Measurements from ENCODE around the gene KIF19.

KIF19 gene

DNA sequence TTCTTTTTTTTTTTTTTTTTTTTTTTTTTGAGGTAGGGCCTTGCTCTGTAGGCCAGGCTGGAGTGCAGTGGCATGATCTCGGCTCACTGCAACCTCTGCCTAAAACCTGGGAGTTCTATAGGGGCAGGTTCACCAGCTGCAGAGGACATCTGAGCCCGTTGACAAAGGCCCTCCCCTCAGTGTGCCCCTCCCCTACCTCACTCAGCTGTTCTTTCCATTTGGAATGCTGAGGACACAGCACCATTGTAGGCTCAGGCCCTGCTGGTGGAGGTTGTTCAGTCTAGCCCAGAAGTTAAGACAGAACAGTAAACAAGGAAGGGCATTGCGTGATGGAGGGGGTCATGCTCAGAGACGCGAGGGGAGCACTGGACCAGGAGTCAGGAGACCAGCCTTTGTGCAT is 21.8 kb upstream of the KIF19 start:
- no peak for DNase-seq (ENCODE audit: low spot score)

DNA sequence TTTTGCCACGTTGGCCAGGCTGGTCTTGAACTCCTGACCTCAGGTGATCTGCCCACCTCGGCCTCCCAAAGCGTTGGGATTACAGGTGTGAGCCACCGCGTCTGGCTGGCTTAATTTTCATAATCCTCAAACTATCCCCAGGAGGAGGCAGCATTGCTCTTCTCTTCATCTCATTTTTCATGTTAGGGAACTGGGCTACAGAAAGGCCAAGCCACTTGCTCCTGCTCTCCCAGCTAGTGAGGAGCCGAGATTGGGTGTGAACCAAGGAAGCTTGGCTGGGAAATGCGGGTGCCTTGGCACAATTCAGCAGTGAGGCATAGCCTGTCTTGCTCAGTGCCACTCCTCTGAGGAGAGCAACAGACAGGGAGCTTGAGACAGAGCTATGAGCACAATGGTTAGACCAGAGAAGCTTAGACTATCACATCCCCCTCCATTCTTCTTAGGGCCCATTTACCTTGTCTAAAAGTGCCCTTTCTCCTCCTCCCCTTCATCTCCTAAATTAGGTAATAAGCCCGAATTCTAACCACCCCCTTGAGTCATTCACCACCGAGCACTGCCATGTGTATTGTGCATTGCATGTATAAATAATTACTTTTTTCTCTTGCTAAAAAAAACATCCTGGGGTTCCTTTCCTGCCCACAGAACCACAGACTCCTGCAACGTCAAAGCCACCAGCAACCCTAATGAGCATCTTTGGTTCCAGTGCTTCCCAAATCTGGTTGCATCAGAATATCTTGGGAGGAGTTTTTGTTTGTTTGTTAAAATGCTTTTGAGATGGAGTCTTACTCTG is 20.0 kb upstream of the KIF19 start:
- peak; percentile 42 for DNase-seq (ENCODE audit: low spot score)

DNA sequence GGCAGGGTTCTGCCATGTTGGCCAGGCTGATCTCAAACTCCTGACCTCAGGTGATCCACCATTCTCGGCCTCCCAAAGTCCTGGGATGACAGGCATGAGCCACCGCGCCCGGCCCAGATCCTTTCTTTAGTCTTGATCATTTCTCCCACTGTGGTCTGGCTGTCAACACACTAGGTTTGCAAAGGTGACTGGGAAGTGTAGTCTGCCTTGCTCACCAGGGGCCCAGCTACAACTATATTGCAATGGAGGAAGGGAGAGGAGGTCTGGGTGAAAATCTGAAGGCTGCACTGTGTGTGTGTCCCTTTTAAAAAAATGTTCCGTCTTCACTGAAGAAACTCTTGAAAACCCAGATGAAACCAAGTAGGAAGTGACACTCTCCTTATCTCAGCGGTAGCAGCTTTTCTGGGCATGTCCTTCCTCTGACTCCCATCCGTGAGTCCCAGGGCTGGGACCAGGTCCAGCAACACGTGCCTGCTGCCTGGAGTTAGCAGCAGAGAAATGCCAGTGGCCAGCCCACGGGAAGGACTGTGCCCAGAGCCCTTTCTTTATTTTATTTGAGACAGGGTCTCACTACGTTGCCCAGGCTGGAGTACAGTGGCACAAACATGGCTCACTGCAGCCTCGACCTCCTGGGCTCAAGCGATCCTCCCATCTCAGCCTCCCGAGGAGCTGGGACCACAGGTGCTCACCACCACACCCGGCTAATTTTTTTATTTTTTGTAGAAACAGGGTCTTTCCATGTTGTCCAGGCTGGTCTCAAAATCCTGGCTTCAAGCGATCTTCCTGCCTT is 17.8 kb upstream of the KIF19 start:
- no peak for DNase-seq (ENCODE audit: low spot score)

DNA sequence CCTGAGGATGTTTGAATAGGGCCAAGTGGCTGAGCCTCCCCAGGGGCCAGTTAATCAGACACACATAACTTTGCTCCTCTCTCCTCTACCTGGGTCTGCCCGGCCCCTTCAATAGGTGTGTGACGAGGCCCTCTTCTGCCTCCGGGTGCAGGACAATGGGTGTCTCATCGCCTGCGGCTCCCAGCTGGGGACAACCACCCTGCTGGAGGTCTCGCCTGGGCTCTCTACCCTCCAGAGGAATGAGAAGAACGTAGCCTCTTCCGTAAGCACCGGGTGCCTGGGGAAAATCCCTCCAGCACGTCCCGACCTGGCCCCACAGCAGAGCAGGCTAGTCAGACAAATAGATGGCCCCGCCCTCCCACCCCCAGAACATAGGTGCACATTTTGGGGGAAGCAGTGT is 16.1 kb upstream of the KIF19 start:
- DNase-seq (ENCODE audit: low spot score): no peak

DNA sequence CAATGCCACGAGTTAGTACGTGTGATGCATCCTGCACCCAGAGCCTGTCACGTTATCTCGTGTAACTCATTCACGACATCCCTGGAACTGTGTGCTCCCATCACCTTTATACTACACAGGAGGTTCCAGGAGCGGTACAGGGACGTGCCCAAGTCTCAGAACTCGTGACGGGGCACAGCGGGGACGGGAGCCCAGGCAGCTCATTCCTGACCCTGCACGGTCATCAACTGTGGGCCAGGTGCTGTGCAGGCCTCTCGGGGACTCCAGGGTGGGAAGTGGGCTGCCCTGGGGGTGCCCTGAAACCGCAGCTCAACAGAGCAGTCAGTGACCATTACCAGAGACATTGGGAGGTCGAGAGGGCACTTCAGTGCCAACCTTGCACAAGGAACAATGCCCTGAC is 11.1 kb upstream of the KIF19 start:
- DNase-seq (ENCODE audit: low spot score): no peak

DNA sequence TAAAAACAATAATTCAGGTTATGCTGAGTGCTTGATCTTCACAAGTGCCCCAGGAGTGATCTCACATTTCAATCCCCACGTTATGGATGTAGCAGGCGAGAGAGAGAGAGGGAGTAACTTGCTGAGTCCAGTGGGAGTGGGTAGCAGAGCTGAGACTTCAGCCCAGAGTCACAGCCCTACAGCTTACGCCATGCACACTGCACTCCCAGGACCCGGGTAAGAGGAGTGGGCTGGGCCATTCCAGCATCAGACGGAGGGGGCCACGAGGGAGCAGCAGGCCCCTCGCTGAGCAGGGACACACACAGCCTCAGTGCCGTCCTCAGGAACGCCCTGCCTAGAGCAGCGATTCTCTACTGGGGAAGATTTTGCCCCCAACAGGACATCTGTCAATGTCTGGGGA is 9.8 kb upstream of the KIF19 start:
- no peak for DNase-seq (ENCODE audit: low spot score)

DNA sequence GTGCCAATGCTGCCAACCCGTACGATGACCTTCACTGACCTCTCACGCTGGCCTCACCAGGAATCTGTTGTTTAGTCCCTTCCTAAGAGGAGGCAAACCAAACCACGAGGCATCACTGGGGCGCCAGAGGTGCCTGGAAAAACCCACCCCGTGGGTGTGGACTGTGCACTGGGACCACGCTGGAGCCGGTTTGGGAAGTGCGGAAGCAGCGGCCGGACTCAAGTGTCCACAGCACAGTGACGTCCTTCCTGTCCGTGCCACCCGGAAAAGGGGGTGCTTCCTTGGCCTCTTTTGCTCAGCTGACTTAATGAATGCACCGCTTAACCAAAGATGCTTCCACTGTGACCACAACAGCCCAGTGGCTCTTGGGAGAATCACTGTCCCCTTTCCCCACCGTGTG is 9.0 kb upstream of the KIF19 start:
- no peak for DNase-seq (ENCODE audit: low spot score)

DNA sequence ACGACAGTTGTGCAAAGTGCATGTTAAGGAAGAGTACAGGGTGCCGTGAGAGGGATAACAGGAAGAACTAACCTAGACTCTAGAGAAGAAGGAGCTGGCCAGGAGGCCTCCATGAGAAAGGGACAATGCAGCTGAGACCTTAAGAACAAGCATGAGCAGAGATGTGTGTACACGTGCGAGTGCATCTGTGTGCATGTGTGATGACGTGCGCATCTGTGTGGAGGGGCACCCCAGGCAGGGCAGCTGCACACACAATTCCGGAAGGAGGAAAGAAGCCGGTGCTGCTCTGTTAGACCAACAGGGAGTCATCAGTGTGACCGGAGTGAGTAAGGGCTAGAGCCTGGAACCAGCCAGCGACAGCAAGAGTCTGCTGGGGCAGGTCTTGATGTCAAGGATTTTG is 7.6 kb upstream of the KIF19 start:
- DNase-seq (ENCODE audit: low spot score): no peak

DNA sequence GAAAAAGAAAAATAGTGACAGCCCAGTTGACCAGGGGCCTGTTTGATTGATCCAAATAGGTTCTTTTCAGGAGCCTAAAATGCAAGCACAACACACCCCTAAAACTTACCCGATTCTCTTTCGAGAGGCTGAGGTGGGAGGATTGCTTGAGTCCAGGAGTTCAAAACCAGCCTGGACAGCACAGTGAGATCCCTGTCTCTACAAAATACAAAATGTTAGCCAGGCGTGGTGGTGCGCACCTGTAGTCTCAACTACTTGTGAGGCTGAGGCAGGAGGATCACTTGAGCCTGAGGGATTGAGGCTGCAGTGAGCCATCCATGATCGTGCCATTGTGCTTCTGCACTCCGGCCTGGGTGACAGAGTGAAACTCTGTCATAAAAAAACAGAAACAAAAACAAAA is 1.5 kb upstream of the KIF19 start:
- DNase-seq (ENCODE audit: low spot score): no peak

DNA sequence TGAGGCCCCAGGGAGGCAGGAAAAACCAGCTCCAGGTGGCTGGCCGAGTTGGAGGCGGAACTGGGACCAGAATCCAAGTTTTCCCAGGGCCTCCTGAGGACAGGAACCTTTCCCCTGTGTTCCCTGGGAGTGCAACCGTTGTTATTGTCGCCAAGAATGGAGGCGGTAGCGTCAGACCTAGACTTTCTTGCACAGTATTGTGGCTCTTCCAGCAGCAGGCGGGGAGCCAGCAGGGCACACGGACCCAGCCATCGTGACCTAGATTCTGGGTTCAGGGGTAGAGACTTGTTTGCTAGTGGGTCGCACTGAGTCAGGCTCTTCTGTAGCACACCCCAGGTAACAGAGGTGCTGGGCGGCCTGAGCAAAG is 667 bp upstream of the KIF19 start:
- DNase-seq (ENCODE audit: low spot score): peak; percentile 44

DNA sequence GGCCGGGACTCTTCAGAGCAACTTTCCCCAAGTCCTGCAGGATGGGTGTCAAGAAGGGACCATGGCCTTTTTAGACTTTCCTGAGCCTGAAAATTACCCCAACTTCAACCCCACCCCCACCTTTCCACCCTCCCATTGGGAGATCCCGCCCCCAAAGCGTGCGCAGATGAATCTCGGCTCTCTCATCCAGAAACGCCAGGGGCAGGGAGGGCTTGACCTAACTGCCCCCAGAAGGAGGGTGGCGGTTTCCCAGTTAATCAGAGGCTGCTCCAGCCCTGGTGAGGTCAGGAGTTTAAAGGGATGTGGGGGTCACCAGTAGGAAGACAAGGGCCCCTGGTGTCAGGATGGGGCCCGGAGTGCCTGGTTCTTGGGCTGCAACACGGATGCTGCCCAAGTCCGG is 480 bp downstream of the KIF19 start:
- DNase-seq (ENCODE audit: low spot score): no peak

DNA sequence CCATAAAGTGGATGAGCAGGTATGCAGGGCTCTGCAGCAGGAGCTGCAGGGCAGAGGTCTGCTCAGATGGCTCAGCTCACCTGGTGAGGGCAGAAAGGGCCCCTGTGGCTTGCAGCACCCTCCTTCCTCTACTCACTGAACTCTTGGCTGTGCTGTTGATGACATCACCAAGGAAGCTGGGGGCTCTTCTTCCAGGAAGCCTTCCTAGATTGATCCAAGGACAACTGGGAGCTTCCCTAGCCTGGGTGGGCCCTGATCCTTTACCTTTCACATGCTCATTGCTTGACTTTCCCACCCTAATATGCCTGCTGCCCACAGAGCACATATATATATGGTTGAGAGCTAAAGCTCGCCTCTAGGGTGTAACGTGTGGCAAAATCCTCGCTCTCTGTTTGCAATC is 2.5 kb downstream of the KIF19 start:
- DNase-seq (ENCODE audit: low spot score): no peak

DNA sequence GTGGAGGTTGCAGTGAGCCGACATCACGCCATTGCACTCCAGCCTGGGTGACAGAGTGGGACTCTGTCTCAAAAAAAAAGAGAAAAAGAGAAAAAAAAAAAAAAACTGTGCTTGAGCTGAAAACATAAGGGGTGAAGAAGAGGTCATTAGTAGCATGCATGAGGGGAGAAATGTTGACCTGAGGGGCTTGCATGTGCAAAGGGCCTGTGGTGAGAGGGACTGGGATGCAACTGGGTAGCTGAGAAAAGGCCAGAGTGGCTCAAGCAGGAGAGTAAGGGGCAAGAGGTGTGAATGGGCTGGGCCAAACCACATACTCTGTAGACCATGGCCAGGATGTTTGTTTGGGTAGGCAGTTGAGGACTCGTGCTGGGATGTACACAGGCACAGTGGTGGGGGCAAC is 3.4 kb downstream of the KIF19 start:
- DNase-seq (ENCODE audit: low spot score): no peak

DNA sequence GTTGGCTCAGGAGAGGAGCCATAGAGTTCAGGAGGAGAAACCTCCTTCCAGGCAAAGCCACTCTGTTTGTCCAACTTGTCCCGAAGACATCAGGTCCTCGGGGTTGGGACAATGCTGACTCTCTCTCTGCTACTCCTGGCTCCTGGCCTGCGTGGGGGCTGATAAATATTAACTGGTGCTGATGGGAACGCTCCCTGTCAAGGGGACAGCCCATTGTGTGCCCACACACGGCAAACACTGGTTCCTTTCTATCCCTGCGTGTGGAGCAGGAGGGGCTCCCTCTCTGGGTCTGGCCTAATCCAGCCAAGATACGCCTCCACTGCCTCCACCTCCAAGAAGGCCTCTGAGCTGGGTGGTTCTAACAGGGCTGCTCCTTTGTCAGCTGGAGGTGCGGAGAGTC is 4.4 kb downstream of the KIF19 start:
- peak; percentile 81 for DNase-seq (ENCODE audit: low spot score)

DNA sequence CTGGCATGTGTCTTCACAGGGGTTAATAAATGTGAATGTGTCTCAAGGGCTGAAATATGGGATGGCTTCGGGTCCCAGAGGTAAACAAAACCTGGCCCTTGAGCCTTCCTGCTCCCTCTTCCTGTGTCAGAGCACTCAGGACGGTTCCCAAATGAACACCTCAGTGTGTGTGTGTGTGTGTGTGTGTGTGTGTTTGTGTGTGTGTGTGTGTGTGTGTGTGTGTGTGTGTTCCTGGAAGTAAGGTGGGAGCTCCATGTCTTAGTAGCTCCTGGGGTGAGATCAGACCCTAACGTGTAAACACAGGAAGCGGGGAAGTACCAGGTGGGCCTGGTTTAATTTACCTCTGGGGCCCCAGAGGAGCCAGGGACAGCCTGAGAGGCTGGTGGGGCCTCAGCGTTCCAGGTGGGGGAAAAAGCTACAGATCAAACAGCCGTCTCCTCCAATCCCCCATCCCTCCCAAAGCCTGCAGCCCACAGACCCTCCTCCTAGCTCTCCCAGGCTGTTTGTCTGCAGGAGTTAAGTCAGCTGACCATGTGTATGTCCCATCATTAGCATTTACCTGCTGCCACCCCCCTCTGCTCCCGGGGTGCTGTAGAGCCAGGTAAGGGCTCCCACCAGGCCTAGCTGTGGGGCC is 6.1 kb downstream of the KIF19 start:
- no peak for DNase-seq (ENCODE audit: low spot score)

DNA sequence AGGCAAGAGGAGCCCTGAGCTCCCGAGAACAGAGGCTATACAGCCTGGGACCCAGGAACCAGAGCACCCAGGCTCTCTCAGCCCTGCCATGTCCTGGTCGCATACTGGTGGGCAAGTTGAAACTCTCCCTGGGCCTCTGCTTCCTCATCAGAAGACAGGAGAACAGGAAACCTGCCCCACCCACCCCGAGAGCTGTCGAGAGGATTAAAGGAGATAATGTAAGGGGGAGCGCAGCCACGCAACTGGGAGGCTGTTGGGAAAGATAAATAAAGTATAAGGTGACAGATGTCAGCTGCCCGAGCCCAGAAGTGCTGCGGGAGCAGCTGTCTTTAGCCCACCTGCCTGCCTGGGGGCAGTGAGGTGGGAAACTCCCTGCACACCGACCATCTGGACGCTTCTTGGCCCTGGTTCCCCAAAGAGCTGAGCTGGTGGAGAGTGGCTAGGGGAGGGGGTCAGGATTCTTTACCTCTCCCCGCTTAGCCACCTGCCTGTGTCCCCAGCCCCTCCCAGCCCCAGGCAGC is 6.8 kb downstream of the KIF19 start:
- no peak for DNase-seq (ENCODE audit: low spot score)

DNA sequence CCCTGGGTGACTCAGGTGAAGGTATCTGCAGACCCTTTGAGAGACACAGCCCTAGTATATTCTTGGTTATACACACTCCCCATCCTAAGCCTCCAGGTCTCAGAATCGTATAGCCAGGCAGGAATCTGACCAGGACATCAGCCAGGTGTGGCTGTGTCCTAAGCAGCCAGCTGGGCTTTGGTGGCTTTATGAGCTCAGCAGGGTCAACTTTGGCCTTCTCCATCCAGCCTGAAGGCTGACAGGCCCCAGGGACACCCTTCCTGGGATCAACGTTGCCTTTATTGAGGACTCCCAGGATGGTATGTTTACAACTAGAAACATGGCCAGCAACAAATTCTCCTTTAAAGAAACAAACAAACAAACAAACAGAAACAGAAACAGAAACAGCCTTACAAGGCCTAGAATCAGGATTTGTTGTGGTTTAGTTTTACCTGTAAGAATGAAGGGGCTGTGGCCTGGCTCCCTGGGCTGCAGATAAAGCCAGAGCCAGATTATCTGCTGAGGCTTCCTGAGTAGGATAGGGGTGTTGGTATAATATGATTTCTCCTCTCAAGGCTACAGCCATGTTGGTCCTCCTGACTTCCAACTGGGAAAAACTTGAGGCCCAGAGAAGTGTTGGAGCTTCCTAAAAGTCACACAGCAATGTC is 8.5 kb downstream of the KIF19 start:
- no peak for DNase-seq (ENCODE audit: low spot score)

DNA sequence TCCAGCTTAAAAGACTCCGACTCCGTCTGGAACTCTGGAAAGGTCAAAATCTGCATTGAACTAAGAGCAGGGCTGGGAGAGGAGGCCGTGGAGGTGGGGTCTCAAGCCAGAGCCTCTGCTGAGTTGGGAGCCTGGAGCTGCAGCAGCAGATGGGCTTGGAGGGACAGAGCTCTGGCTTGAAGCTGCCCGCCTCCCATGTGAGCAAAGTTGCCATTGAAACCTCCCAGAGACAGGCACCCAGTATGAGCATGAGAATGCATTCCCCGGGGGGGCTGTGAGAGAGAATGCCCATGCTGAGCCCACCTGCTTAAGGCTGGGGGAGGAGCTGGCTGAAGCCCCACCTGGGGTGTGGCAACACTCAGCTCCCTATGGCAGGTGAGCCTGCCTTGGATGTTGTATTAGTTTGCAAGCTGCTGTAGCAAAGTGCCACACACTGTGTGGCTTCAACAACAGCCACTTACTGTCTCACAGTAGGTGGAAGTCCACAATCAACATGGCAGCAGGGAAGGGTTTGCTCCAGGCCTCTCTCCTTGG is 9.6 kb downstream of the KIF19 start:
- no peak for DNase-seq (ENCODE audit: low spot score)

DNA sequence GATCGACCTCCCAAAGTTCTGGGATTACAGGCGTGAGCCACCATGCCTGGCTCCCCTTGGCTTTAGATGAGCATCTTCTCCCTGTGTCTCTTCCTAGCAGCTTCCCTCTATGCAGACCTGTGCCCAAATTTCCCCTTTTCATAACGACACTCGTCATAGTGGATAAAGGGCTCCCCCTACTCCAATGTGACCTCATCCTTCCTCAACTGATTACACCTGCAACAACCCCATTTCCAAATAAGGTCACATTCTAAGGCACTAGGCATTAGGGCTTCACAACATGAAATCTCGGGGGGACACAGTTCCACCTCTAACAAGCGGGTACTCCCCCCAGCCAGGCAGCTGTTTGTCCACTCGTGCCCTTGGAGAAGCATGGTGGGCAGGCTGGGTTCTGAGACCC is 10.3 kb downstream of the KIF19 start:
- DNase-seq (ENCODE audit: low spot score): no peak

DNA sequence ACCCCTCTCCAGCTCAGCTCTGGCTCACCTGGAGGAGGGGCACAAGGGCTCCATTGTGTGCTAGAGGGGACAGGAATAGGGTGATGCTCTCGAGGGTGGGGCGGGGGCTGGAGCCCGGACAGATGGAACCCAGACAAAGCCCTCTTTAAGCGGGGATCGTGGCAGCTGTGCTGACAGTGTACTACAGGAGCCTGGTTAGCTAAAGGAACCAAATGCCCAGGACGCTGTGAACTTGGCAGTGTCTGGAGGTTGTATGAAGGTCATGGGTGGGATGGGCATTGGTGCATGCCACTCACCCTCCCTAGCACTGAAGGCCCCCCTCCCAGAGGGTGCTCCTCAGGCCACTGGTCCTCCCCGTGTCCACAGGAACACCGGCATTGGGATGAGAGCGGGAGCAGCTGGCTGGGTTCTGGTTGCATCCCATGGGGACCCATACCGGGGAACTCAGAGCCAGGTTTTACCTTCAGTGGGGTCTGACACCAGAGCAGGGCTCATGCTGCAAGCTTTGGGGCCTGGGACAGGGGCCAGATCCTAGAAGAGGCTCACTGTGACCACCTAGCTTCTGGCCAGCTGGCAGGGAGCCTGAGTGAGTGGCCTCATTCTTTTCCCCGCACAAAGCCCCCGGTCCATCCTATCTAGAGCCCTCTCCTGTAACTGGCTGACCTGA is 11.9 kb downstream of the KIF19 start:
- DNase-seq (ENCODE audit: low spot score): peak; percentile 87

DNA sequence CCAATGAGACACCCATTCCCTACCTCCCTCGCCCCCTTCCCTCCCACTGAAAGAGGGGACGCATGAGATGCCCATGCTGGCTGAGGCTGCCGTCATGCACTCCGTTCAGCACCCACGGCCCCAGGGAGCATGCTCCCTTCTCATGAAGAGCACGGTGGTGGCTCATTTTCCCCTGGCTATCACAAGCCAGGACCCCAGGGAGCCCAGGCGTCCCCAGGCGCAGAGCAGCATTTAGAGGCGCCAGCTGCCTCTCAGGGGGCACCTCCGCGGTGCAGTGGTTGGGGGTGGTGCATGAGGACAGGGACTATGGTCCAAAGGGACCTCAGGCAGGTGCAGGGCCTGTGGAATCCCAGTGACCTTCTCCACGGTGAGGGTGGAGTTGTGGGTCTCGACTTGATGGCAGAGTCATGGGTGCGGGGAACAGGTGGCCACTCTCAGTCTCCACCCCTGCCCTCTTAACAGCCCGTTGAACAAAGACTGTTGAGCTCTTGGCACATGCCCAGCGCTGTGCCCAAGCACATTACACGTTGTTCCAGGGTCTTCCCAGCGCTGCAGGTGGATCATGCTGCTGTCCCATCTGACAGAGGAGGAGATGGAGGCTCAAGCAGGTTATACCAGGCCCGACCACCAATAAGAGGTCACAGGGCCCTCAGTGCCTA is 13.6 kb downstream of the KIF19 start:
- no peak for DNase-seq (ENCODE audit: low spot score)

All from Ammon's horn (tissue), 1 donor.